GM12892 (cell line): ENCODE data around the gene ZNF488.

ENCODE experiments used
- POLR2A ChIP-seq: IDR thresholded peaks from 2 replicates; pipeline ENCODE4 v1.6.1; 2011; ENCODE audit warnings: low read depth, low read length, control low read depth
- POLR2AphosphoS5 ChIP-seq: IDR thresholded peaks from 2 replicates; pipeline ENCODE4 v1.6.1; 2011; ENCODE audit warnings: low read depth, low read length, control low read depth
- TAF1 ChIP-seq: IDR thresholded peaks from 2 replicates; pipeline ENCODE4 v1.6.1; 2011; ENCODE audit warnings: low read depth, mild to moderate bottlenecking, control low read depth, low read length, borderline replicate concordance

GRCh38 chr10:47410862-47411261, 26.8 kb upstream of the ZNF488 start:
- TF ChIP-seq POLR2A (no peak), TAF1 (no peak), POLR2AphosphoS5 (no peak)
